Measurements from ENCODE around the gene RAB6B. TPM values are rescaled to one million over a fixed set of nuclear protein-coding genes. Genes with fewer than 3 reads are reported as not detected.

Gene RAB6B
- total RNA-seq, 3 donors from 2014 or later, result 1.8 to 3.9 (median 3.4) TPM

- no peak for DNase-seq (ENCODE audit: low spot score in 2 of 2)
- no peaks in the 10 kb centered on the region for H3K36me3 ChIP-seq
- H3K4me1 ChIP-seq, result no peaks in the 10 kb centered on the region
- peaks cover 0 to 3% of the 10 kb centered on the region in 2 donors for H3K27me3 ChIP-seq
- no peak overlapping the region for H3K27ac ChIP-seq
- TF ChIP-seq POLR2A (IDR thresholded peaks at IDR 0.05), result no peak
- TF ChIP-seq CTCF (IDR thresholded peaks at IDR 0.05), result no peak
- TF ChIP-seq POLR2AphosphoS5 (IDR thresholded peaks at IDR 0.05), result no peak
- H3K4me3 ChIP-seq, result no peak overlapping the region
- intact Hi-C loops (cut with DNase I; ENCODE audit: low total_unique reads), result no loop called here
- no peaks in the 10 kb centered on the region for H3K9me3 ChIP-seq
Measured at GRCh38 chr3:133917144-133917543, 21.5 kb upstream of the RAB6B start.

- intact Hi-C loops (cut with DNase I; ENCODE audit: low total_unique reads), result no loop called here
- no peak for DNase-seq (ENCODE audit: low spot score in 2 of 2)
- Histone ChIP-seq H3K36me3 (no peaks in the 10 kb centered on the region), H3K4me3 (no peak overlapping the region), H3K27ac (no peak overlapping the region), H3K9me3 (no peaks in the 10 kb centered on the region), H3K27me3 (peaks cover 0 to 3% of the 10 kb centered on the region in 2 donors), H3K4me1 (no peaks in the 10 kb centered on the region)
- TF ChIP-seq POLR2AphosphoS5 (IDR thresholded peaks at IDR 0.05), result no peak
- no peak for TF ChIP-seq POLR2A (IDR thresholded peaks at IDR 0.05)
- no peak for TF ChIP-seq CTCF (IDR thresholded peaks at IDR 0.05)
Measured at GRCh38 chr3:133915685-133916658, 20.3 kb upstream of the RAB6B start.

GRCh38 chr3:133914839-133915600, 19.3 kb upstream of the RAB6B start:
- H3K4me1 ChIP-seq, result no peaks in the 10 kb centered on the region

GRCh38 chr3:133910422-133910821, 14.7 kb upstream of the RAB6B start:
- Histone ChIP-seq H3K9me3 (no peaks in the 10 kb centered on the region), H3K27ac (no peak overlapping the region), H3K4me3 (no peak overlapping the region), H3K4me1 (no peaks in the 10 kb centered on the region), H3K27me3 (no peaks in the 10 kb centered on the region), H3K36me3 (no peaks in the 10 kb centered on the region)
- TF ChIP-seq POLR2A (IDR thresholded peaks at IDR 0.05) (no peak), POLR2AphosphoS5 (IDR thresholded peaks at IDR 0.05) (no peak), CTCF (IDR thresholded peaks at IDR 0.05) (no peak)
- intact Hi-C loops (cut with DNase I; ENCODE audit: low total_unique reads), result no loop called here
- DNase-seq (ENCODE audit: low spot score in 2 of 2), result no peak

More at GRCh38 chr3:133914839-133915600, 19.3 kb upstream of the RAB6B start:
- peaks cover 0 to 3% of the 10 kb centered on the region in 2 donors for H3K27me3 ChIP-seq
- intact Hi-C loops (cut with DNase I; ENCODE audit: low total_unique reads), result no loop called here
- H3K36me3 ChIP-seq, result no peaks in the 10 kb centered on the region
- no peaks in the 10 kb centered on the region for H3K9me3 ChIP-seq
- H3K4me3 ChIP-seq, result no peak overlapping the region
- no peak for DNase-seq (ENCODE audit: low spot score in 2 of 2)
- no peak overlapping the region for H3K27ac ChIP-seq
- TF ChIP-seq POLR2AphosphoS5 (IDR thresholded peaks at IDR 0.05) (no peak), POLR2A (IDR thresholded peaks at IDR 0.05) (no peak), CTCF (IDR thresholded peaks at IDR 0.05) (no peak)

All from breast epithelium (tissue), 4 donors.